Measurements from ENCODE around the gene ASAP2.

ASAP2 gene

DNA sequence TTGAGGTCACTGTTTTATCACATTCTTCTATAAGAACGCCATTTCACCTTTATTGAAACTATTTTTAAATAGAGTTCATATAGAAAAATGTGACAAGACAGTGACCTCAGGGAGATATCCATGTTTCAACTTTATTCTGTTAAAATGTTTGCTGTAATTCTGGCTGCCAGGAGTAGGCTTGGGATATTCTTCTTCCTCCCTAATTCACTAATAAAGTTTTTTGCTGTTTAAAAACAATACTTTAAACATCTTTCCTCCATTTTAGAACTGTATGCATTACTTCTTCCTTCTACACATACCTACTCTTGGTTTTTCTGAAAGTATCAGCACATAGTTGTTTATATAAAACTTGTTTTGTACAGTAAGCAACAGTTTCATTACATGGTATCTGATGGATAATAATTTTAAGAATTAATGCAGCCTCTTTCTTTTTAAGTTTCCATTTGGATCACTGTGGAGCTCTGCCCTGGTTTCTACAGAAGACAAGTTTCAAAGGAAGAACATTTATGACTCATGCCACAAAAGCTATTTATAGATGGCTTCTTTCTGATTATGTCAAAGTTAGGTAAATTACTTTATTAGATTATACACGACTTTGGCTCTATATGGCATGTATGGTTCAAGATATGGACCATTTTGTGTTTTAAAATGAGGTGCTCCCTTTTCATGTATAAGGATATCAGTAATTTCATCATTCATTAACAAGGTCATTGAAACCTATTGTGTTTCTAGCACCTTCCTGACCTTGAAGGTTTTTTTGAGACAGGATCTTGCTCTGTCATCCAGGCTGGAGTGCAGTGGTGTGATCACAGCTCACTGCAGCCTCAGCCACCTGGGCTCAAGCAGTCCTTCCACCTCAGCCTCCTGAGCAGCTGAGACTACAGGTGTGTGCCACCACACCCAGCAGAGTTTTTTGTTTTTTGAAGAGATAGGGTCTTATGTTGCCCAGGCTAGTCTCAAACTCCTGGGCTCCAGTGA is 224.0 kb downstream of the ASAP2 start:
- DNase-seq (ENCODE audit: low spot score): no peak

DNA sequence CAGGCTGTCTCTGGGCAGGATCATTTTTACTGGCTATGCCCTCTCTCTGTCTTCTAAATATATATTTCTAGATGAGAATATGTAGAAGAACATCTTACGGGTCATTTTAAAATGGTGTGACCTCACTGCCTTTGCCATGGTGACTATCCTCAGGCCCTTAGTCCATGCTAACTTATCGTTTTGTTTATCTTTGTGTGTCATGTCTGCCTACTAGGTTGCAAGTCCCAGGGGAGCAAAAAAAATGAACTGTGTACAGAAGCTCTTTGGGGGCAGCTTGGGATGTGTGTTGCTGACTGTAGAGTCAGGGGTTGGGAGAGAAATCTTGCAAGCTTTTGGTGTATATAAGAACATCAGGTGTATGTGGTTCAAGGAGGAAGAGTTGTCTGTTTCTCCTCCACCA is 227.9 kb downstream of the ASAP2 start:
- no peak for DNase-seq (ENCODE audit: low spot score)

DNA sequence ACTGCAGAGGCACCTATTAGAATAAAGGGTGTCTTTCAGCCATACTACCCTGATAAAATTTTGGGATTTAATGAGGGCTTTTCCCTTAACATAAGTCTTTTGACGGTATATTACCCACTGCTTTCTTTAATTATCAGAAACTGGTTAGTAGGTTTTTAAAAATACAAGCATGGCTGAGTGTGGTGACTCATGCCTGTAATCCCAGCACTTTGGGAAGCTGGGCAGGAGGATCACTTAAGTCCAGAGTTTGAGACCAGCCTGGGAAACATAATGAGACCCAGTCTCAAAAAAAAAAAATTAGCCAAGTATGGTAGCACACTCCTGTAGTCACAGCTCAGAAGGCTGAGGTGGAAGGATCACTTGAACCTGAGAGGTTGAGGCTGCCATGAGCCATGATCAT is 232.9 kb downstream of the ASAP2 start:
- DNase-seq (ENCODE audit: low spot score): no peak

- DNase-seq (ENCODE audit: low spot score): no peak
These were observed 233.6 kb downstream of the ASAP2 start for GRCh38 chr2:9440058-9440727.

DNA sequence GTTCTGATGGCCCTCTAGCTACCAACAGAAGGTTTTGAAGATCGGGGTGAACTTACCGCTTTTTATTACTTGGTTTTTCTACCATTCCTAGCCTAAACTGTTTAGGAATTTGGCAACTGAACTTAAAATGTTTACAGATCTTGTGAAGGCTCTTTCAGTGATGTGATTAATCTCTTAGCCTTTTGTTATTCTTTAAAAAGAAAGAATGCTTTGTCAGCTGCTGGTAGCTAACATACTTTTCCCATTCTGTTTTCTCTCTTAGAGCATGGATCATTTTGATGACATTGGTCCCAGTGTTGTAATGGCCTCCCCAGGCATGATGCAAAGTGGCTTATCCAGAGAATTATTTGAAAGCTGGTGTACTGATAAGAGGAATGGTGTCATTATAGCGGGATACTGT is 234.9 kb downstream of the ASAP2 start:
- no peak for DNase-seq (ENCODE audit: low spot score)

- DNase-seq (ENCODE audit: low spot score): no peak
These were observed 236.9 kb downstream of the ASAP2 start for GRCh38 chr2:9443526-9443925.

DNA sequence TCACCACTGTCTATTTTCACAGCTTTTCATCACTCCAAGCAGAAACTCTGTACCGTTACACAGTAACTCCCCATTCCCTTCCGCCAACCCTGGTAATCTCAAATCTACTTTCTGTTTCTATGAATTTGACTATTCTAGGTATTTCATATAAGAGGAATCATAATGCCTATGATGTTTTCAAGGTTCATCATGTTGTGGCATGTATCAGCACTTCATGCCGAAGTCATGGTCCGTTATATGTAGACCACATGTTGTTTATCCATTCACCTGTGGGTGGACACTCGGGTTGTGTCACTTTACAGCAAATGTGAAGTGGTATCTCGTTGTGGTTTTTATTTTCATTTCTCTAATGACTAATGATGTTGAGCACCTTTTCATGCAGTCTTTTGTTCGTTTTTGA is 238.5 kb downstream of the ASAP2 start:
- DNase-seq (ENCODE audit: low spot score): no peak

- no peak for DNase-seq (ENCODE audit: low spot score)
These were observed 244.6 kb downstream of the ASAP2 start for GRCh38 chr2:9451231-9451630.

Measured in HuH-7 (cell line).